RWPE1 (cell line): Measurements from ENCODE around the gene RNF208.
A peak's percentile ranks its signal among the peaks of the same experiment; 100 is the strongest.

Experiments used
- CTCF ChIA-PET: fragments of 350-600 bp; sonication (Branson Sonifier 250); formaldehyde crosslinking; extraction: SDS; loops from one replicate; lab custom pipeline; 2021; lab: Yijun Ruan, JAX
- POLR2A ChIA-PET: fragments of 400-600 bp; formaldehyde crosslinking; extraction: SDS; loops from one replicate; lab custom pipeline; 2020; ENCODE audit warnings: antibody characterized with exemption; ENCODE audit not compliant: low non-redundant PET; lab: Yijun Ruan, JAX
- DNase-seq: peaks from one replicate; pipeline ENCODE4 v3.0.0; 2012; ENCODE audit warnings: low spot score
- H3K27ac ChIP-seq: fragments of 450-650 bp; 2 replicates; pipeline ENCODE4 v1.5.1; 2017
- TF ChIP-seq, protein P1 (sequence below): fragments of 450-650 bp; conservative IDR thresholded peaks from 2 replicates; pipeline ENCODE4 v1.5.1; 2017; ENCODE audit warnings: low read depth, mild to moderate bottlenecking

RNF208 gene

DNA sequence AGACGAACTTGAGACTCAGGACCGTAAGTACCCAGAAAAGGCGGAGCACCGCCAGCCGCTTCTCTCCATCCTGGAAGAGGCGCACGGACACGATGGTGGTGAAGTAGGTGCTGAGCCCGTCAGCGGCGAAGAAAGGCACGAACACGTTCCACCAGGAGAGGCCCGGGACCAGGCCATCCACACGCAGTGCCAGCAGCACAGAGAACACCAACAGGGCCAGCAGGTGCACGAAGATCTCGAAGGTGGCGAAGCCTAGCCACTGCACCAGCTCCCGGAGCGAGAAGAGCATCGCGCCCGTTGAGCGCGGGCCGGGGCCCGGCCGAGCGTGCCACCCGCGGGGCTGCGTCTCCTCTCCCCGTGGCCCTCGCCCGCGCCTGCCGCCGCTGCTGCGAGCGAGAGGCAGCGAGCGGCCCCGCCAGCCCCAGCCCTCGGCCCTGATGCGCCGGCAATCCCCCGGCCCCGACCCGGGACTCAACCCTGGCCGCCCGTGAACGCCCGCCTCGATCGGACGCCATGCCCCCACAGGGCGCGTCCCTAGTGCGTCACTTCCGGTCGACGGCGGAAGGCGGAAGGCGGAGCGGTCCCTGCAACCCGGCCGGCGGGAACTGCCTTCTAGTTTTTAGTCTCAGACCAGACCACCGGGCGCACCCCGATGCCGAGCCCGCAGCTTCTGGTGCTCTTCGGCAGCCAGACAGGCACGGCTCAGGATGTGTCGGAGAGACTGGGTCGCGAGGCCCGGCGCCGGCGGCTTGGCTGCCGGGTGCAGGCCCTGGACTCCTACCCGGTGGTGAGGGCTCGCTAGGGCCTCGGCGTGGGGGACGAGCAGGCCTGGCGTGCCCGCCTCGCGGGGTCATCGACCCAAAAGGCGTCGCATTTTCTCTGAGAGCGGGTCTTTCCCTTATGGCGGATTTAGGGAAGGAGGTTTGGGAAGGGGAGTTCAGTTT, 16.6 kb downstream of the RNF208 start, which contains the start of the genes NDOR1 and TMEM203:
TSS of gene NDOR1 (plus strand) at position 575 of the 944 bp plus-strand sequence. CDS start at position 653, 78 bp downstream.
TSS of gene TMEM203 (minus strand) at position 523 of the 944 bp plus-strand sequence. CDS start at position 289, 234 bp downstream.
- DNase-seq, result peak; percentile 96
- POLR2A ChIA-PET, result interaction anchor here (0.6 to 1.3 kb wide), 7 partner anchors 8 to 159 kb away, joined by 3 to 5 read pairs (median 3); partner anchors contain the start of genes NPDC1, SSNA1 and TMEM210
- peak within 1 kb of the TSS; percentile 80 for H3K27ac ChIP-seq
- CTCF ChIA-PET, result interaction anchor here (1.6 to 2.5 kb wide), 3 partner anchors 16 to 22 kb away, joined by 3 to 10 read pairs (median 5); partner anchors contain the start of gene RNF224
- TF ChIP-seq, protein P1, sequence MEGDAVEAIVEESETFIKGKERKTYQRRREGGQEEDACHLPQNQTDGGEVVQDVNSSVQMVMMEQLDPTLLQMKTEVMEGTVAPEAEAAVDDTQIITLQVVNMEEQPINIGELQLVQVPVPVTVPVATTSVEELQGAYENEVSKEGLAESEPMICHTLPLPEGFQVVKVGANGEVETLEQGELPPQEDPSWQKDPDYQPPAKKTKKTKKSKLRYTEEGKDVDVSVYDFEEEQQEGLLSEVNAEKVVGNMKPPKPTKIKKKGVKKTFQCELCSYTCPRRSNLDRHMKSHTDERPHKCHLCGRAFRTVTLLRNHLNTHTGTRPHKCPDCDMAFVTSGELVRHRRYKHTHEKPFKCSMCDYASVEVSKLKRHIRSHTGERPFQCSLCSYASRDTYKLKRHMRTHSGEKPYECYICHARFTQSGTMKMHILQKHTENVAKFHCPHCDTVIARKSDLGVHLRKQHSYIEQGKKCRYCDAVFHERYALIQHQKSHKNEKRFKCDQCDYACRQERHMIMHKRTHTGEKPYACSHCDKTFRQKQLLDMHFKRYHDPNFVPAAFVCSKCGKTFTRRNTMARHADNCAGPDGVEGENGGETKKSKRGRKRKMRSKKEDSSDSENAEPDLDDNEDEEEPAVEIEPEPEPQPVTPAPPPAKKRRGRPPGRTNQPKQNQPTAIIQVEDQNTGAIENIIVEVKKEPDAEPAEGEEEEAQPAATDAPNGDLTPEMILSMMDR, result no peak

DNA sequence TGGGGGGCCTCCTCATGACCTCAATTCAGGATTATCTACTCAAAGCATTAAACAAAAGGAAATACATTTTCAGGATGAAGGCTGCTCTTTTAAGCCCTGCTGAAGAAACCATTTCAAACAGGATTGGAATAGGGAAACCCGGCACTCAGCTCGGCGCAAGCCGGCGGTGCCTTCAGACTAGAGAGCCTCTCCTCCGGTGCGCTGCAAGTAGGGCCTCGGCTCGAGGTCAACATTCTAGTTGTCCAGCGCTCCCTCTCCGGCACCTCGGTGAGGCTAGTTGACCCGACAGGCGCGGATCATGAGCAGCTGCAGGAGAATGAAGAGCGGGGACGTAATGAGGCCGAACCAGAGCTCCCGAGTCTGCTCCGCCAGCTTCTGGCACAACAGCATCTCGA, 17.3 kb downstream of the RNF208 start:
- TF ChIP-seq, protein P1, result no peak
- no peak for DNase-seq
- CTCF ChIA-PET, result interaction anchor here (1.6 to 2.5 kb wide), 3 partner anchors 15 to 22 kb away, joined by 3 to 10 read pairs (median 5); partner anchors contain the start of gene RNF224
- POLR2A ChIA-PET, result interaction anchor here (0.6 to 1.2 kb wide), 6 partner anchors 10 to 158 kb away, joined by 3 to 4 read pairs (median 3); partner anchors contain the start of genes NPDC1 and SSNA1
- peak overlapping the region; percentile 80 for H3K27ac ChIP-seq

DNA sequence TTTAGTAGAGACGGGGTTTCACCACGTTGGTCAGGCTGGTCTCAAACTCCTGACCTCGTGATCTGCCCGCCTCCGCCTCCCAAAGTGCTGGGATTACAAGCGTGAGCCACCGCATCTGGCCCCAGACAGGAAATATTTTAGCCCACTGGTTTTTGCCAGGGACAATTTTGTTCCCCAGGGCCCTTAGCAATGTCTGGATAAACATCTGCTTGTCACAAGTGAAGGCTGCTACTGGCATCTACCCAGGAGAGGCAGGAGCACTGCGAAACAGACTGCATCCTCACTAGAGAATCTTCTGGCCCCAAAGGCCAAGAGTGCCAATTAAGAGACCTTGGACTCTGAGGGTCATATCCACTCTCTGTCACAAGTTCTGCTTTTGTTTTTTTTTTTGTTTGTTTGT, 19.1 kb downstream of the RNF208 start:
- TF ChIP-seq, protein P1, result no peak
- DNase-seq, result no peak
- peak overlapping the region; percentile 99 for H3K27ac ChIP-seq
- ChIA-PET POLR2A (no interaction called here), CTCF (interaction anchor here (1.1 to 2.6 kb wide), 3 partner anchors 24 to 33 kb away, joined by 3 to 10 read pairs (median 10); partner anchors contain the start of gene RNF224)

DNA sequence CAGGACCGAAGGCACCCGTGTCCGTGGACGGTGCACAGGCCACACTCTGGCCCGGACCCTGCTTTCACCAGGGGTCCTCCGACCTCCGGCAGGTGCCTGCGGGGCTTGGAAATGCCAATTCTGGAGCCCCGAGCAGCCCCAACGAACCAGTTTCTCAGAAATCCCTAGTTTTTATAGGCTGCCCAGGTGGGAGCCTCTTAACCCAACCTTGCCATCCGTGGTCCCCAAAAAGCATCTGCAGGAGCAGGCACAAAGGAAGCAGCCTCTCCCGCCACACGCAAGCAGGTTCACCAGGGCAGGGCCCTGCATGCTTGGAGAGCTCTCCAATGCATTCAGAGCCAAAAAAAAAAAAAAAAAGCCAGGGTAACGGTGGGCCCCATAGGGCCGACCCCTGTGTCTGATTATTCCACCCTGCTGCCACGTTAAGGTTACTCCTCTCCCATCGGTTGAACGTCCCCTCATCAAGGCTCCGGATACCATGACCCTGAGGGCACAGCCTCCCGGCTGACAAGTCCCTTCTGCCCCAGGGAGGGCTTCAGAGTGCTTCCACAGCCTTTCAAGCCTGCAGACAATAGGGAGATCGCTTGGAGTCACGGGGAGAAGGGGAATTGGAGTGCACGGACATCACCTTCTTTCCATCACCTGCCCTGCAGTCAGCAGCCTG, 20.7 kb downstream of the RNF208 start:
- POLR2A ChIA-PET, result interaction anchor here (0.6 to 0.9 kb wide), 4 partner anchors 21 to 86 kb away, joined by 3 read pairs; partner anchors contain the start of gene RNF208
- H3K27ac ChIP-seq, result peak overlapping the region; percentile 99
- CTCF ChIA-PET, result interaction anchor here (0.6 to 2.6 kb wide), 7 partner anchors 26 to 939 kb away, joined by 3 to 10 read pairs (median 3); partner anchors contain the start of gene RNF224
- DNase-seq, result no peak
- TF ChIP-seq, protein P1, result no peak

DNA sequence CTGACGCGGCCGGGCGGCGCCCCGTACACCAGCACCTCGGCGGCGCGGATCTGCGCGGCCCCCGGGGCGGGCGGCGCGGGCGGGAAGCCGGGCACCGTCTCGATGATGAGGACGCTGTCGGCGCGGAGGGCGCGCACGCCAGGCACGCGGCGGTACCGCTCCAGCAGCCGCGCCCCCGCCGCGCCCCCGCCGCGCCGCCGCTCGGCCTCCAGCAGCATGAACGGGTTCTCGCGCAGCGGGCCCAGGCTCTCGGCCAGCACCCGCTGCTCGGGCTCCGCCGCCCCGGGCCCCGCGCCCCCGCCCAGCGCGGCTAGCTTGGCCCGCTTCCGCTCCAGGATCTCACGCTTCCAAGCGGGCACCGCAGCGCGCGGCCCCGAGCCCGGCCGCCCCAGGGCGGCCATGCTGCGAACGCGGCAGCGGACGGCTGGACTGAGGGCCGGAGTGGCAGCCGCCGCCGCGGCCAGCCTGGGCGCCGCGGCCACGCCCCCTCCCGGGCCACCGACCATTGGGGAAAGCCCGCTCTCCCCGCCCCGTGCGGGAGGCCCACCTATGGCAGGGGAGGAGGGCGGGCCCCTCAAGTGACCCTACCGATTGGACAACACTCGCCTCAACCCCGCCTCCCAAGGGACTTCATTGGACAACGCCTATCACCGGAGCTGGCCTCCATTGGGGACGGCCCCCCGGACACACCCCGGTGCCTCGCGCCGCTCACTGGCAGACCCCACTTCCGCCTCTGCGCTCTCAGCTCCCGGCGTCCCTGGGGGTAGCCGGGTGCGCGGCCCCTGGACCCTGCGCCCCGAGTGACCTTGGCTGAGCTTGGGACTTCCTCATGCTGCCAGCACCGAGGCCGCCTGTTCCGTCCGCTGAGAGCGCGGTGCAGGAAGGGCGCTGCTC, 21.5 kb downstream of the RNF208 start, which contains the start of gene TPRN:
TSS of gene TPRN (minus strand) at position 431 of the 894 bp plus-strand sequence. CDS start at position 401, 30 bp downstream.
- H3K27ac ChIP-seq, result peak within 1 kb of the TSS; percentile 99
- TF ChIP-seq, protein P1, result no peak
- POLR2A ChIA-PET, result interaction anchor here (0.5 to 0.9 kb wide), 6 partner anchors 22 to 85 kb away, joined by 3 read pairs; partner anchors contain the start of genes RNF208 and RNF224
- CTCF ChIA-PET, result interaction anchor here (0.6 to 2.6 kb wide), 4 partner anchors 26 to 306 kb away, joined by 3 to 10 read pairs (median 3); partner anchors contain the start of gene RNF224
- peak; percentile 100 for DNase-seq
